ENCODE measurements around the gene RBM24.
A peak's percentile ranks its signal among the peaks of the same experiment; 100 is the strongest.

RBM24 gene

GRCh38 chr6:17281100-17281496, at the start of gene RBM24:
RBM24 (plus strand) TSS chr6:17281361; CDS start chr6:17281582, 221 bp downstream.
- DNase-seq = peak; percentile 36

GRCh38 chr6:17233531-17233930, 47.6 kb upstream of the RBM24 start:
- no peak for DNase-seq

- DNase-seq = no peak
These were observed 43.9 kb upstream of the RBM24 start for GRCh38 chr6:17237246-17237645.

- DNase-seq = no peak
These were observed 41.9 kb upstream of the RBM24 start for GRCh38 chr6:17239260-17239659.

- no peak for DNase-seq
These were observed 40.2 kb upstream of the RBM24 start for GRCh38 chr6:17240803-17241500.

- no peak for DNase-seq
These were observed 39.1 kb upstream of the RBM24 start for GRCh38 chr6:17242087-17242486.

GRCh38 chr6:17250237-17250636, 30.9 kb upstream of the RBM24 start:
- peak; percentile 53 for DNase-seq

- DNase-seq = no peak
These were observed 29.2 kb upstream of the RBM24 start for GRCh38 chr6:17251953-17252352.

GRCh38 chr6:17258749-17259148, 22.4 kb upstream of the RBM24 start:
- DNase-seq = no peak

GRCh38 chr6:17265570-17265969, 15.6 kb upstream of the RBM24 start:
- DNase-seq = no peak

GRCh38 chr6:17267566-17267965, 13.6 kb upstream of the RBM24 start:
- DNase-seq = no peak

- no peak for DNase-seq
These were observed 13.0 kb upstream of the RBM24 start for GRCh38 chr6:17268114-17268513.

- DNase-seq = no peak
These were observed 11.3 kb upstream of the RBM24 start for GRCh38 chr6:17269840-17270239.

GRCh38 chr6:17271628-17272027, 9.5 kb upstream of the RBM24 start:
- no peak for DNase-seq

GRCh38 chr6:17276766-17277165, 4.4 kb upstream of the RBM24 start:
- no peak for DNase-seq

GRCh38 chr6:17277256-17277655, 3.9 kb upstream of the RBM24 start:
- no peak for DNase-seq

GRCh38 chr6:17278289-17279063, 2.7 kb upstream of the RBM24 start:
- no peak for DNase-seq

- DNase-seq = no peak
These were observed 1.0 kb upstream of the RBM24 start for GRCh38 chr6:17280138-17280537.

- no peak for DNase-seq
These were observed 540 bp upstream of the RBM24 start for GRCh38 chr6:17280552-17281090.

GRCh38 chr6:17281497-17282481, 628 bp downstream of the RBM24 start:
- DNase-seq = peak; percentile 24

- no peak for DNase-seq
These were observed 1.9 kb downstream of the RBM24 start for GRCh38 chr6:17283074-17283473.

GRCh38 chr6:17289630-17290061, 8.5 kb downstream of the RBM24 start:
- DNase-seq = no peak

GRCh38 chr6:17291778-17292177, 10.6 kb downstream of the RBM24 start:
- DNase-seq = no peak
